T-helper 22 cell (primary cell): ENCODE results near the gene ZNF98.

ENCODE experiments used
- DNase-seq: peaks from one replicate; pipeline ENCODE4 v3.0.0-alpha.2; 2020; ENCODE audit warnings: low read depth

The ZNF98 gene

DNA sequence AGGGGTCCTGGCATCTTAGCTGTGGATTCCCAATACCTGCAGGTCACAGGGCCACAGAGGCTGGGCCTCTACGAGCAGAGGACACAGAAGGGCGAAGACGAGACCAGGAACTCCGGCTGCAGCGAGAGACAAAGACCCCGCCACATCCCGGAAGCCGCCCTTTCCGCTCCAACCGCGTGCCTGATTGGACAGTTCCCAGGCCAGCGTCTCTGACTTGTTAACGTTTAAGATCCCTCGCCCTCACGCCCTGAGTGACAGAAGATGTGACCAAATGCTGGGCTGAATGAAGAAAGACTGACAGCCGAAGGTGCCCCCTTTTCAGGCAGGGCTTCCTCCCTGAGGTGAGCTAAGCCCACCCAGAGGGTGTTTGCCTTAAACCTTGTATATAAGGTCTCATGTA, at the start of gene ZNF98:
ZNF98 (minus strand) TSS at position 136 of the 400 bp plus-strand sequence; CDS start at position 14, 122 bp downstream.
- DNase-seq, result no peak

DNA sequence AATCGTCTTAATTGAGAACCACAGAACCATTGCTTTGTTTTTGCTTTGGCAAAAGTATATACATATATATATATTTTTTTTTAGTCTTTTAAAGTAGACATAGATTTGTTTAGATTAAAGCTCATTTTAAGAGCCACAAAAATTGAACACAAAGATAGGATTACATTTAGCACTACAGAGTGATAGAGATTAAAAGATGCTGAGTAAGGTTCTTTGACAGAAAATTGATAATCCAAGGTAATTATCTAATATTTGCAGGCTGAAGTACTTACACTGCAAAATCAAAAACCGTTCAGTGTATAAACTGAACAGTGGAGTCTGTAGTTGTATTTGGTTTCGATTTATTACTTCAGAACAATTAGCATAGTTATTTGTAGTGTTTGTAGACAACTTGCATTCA, 24.5 kb upstream of the ZNF98 start:
- no peak for DNase-seq

DNA sequence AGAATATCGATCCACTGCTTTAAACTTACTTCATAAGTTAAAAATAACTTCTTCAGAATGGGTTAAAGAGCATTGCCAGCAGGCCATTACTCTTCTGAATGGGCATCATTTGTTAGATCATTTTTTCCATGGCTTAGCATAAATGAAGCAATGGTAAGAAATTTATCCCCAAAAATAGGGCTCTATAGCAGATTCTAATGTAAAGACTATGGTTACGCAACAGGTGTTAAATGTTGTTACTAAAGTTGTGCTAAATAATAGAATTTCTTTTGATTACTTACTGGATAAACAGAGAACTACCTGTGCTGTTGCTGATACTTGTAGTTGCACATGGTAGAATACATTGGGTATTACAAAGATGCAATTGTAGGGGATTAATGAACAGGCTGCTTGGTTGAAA, 15.9 kb upstream of the ZNF98 start:
- no peak for DNase-seq

DNA sequence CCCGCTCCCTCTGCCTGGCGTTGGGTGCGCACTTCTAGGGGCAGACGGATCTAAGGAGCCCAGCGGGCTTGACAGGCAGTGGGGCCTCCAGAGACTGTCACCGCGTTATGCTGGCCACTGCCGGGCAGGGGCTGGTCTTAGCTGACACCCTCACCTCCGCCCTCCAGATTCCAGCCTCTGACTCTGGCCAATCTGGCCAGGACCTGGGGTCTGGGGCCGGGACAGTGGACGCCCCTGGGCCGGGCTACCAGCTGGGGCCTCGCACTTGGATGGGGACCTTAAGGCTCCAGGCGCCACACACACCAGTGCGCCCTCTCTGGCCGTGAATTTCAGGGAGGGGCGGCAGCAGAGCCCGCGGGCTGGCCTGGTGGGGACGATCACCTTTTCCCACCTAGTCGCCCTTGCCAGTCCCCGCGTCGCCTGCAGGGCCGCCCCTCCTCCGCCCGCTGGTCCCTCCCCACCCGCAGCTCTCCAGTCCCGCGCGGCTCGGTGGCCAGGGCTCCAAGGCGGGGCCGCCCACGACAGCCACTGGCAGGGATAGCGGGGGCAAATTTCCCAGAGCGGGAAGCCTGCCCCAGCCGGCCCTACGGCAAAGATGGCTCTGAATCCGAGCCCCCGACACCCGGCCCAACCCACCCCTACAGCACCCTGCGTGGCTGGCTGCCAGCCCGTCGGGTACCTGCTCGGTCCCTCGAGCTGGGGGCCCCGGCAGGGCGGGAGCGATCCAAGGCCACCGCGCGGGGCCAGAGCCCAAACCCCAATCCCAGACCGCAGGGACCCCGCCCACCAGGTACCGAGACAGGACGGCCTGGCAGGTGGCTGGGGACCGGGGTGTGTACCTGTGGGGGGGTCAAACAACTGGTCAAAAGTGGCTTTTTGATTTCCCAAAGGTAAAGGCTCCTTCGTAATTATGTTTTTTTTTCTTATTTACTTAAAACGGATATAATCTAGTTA, 6.1 kb upstream of the ZNF98 start:
- DNase-seq, result no peak

DNA sequence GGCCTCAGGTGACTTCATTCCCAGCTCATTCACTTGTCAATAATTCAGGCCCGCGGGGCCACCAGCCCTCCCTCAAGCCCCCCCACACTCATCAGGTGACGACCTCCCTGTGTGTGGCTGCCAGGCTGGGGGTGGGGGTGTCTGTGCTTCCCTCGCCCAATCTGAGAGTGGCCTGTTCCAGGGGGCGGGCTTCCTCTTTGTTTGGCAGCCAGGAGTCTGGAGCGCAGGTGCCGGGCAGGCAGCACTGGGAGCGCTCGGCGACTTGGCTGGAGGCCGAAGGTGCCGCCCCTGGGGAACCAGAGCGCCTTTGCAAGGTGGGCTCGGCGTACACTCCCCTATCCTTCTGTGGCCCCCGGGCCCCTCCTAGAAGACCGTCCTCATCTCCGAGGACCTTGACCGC, 5.4 kb upstream of the ZNF98 start:
- DNase-seq, result no peak

DNA sequence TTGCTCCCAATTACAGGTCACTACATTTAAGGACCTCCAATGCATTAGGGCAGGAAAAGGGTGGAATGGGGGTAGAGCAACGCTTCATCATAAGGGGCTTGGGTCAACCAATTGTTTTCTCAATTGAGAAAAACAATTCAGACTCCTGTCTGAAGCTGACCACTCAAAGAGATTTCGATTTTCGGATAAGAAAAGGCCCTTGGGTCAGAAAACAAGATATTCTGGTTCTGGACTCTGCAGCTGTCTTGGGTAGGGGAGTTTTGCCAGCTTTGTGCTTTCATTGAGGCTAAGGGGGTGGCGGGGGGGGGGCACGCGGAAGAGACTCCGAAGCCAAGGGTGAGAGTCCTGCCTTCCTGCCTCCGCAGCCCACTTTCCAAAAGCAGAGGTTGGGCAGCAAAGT, 4.8 kb upstream of the ZNF98 start:
- DNase-seq, result no peak

DNA sequence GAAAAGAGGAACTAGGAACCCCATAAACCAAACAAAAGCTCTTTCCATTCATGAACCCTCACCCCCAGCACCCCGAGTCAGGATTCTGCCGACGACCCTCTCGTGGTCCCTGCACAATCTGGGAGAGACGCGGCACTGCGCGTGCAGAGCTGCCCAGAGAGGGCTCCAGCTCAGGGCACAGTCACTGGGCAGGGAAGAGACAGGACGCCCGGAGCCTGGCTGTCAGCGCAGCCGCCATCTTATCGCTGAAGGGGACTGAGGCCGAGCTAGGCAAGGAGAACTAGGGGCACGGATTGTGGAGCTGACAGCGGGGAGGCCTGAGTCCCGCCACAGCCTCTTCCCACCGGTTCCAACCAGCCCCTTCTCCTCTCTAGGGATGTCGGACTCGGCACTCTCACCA, 349 bp downstream of the ZNF98 start:
- DNase-seq, result no peak

DNA sequence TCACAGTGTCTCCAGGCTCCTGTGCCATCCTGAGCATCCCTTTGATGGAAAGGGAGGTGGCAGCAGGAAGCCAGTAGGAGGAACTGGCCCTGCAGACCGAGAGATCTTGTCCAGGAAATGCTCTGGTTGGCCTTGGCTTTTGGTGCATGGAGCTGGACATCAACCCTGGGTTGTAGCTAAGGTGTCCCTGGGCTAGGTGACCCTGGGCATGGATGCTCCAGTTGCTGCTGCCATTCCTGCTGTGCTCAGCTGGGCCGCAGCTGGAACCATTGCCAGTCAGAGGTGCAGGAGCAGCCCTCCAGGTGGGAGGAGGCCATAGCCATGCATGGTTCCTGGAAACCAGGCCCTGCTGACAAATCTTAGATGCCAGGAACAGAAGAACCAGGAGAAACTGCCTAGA, 67.5 kb downstream of the ZNF98 start:
- DNase-seq, result no peak
